Naive B cell (primary cell): Measurements from ENCODE around the gene APOF. TPM values are rescaled to one million over a fixed set of nuclear protein-coding genes. Genes with fewer than 3 reads are reported as not detected.
A peak's percentile ranks its signal among the peaks of the same experiment; 100 is the strongest.

Source experiments
- ATAC-seq, 2 donors: fragments of 150-1000 bp; cut with Tn5 transposase; 2 replicates each; pipeline ENCODE4 v1.10.0; 2021; ENCODE audit warnings: low read depth in 2 of 2, mild to moderate bottlenecking in 2 of 2, moderate library complexity in 2 of 2
- DNase-seq: peaks from one replicate; pipeline ENCODE4 v3.0.0; 2022
- H3K27ac Mint-ChIP-seq, 6 donors: one replicate each; pipeline ENCODE4 v1.8.0; 2020 to 2022; ENCODE audit warnings: mild to moderate bottlenecking in 6 of 6, mixed read lengths in 6 of 6, moderate library complexity in 5 of 6, inconsistent platforms in 2 of 6
- H3K27me3 Mint-ChIP-seq, 3 donors: one replicate each; pipeline ENCODE4 v1.8.0; 2021 to 2022; ENCODE audit warnings: mixed read lengths in 3 of 3, mild to moderate bottlenecking in 1 of 3
- H3K36me3 Mint-ChIP-seq, 2 donors: one replicate each; pipeline ENCODE4 v1.8.0; 2020 to 2022; ENCODE audit warnings: mixed read lengths in 2 of 2, inconsistent platforms in 1 of 2, mild to moderate bottlenecking in 1 of 2
- H3K4me1 Mint-ChIP-seq, 3 donors: one replicate each; pipeline ENCODE4 v1.8.0; 2020 to 2022; ENCODE audit warnings: mixed read lengths in 3 of 3, inconsistent platforms in 1 of 3, mild to moderate bottlenecking in 1 of 3, moderate library complexity in 1 of 3
- H3K4me3 Mint-ChIP-seq, 8 donors: one replicate each; pipeline ENCODE4 v1.8.0; 2020 to 2022; ENCODE audit warnings: mild to moderate bottlenecking in 8 of 8, mixed read lengths in 8 of 8, moderate library complexity in 8 of 8, inconsistent platforms in 2 of 8
- H3K9me3 Mint-ChIP-seq, 7 donors: one replicate each; pipeline ENCODE4 v1.8.0; 2020 to 2022; ENCODE audit warnings: mixed read lengths in 7 of 7, mild to moderate bottlenecking in 5 of 7, inconsistent platforms in 2 of 7, moderate library complexity in 1 of 7
- polyA plus RNA-seq, 6 donors: library from polyadenylated mRNA; unstranded; fragments of 300-500 nt; fragmentation: Illumina TruSeq; gene quantifications; one replicate each; pipeline ENCODE4 v1.2.3, GENCODE V29; 2021; ENCODE audit warnings: low read depth in 6 of 6

The APOF gene
- polyA plus RNA-seq, 6 donors from 2014 or later, result not detected

DNA sequence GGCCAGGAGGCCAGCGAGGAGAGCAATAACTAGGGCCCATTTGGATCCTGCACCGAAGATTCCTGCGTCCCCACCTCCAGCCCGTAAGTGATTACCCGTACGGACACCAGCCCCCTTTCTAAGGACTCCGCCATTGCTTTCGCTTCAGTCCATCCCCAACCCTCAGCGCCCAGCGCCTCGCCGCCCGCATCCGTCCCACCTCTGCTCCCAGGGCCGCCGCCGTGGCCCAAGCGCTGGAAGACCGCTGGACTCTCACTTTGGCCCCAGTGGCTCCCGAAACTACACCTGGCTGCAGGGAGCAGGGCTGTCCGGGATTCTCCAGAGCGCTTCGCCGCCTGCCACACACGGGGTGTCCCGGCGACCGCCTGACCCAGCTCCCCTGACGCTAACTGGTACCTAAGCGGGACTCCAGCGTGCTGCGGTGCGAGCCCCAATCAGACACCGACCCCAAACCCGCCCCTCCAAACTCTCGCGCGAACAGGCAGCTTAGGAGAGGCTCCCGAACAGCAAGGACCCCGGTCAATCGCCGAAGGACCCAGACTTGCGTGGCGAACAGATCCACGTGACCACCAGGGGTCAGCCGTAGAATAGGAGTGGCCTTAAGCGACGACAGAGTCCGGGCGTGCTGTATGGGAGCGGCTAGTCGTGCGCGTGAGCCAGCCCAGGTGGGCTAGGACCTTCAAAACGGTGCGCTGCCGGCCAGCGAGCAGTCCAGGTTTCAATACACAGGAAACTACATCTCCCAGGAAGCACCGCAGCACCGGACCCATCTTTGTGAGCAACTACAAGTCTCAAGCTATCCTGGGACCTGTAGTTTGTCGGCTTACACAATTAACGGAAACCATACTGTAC lies 46.8 kb downstream of the APOF start, which contains the start of gene CNPY2:
TSS of gene CNPY2 (minus strand) at position 367 of the 852 bp plus-strand sequence. CDS start 771 bp downstream, outside the sequence.
- Mint-ChIP-seq H3K9me3 (no peaks in the 10 kb centered on the region), H3K27me3 (no peaks in the 10 kb centered on the region), H3K4me3 (peak within 1 kb of the TSS; percentile 93 to 99 (median 99)), H3K4me1 (peaks cover 7 to 24% (median 13%) of the 10 kb centered on the region in 3 donors), H3K36me3 (peaks cover 4 to 8% of the 10 kb centered on the region in 2 donors), H3K27ac (peak within 1 kb of the TSS; percentile 94 to 99 (median 99))
- ATAC-seq (peak; percentile 89), DNase-seq (peak; percentile 97)

DNA sequence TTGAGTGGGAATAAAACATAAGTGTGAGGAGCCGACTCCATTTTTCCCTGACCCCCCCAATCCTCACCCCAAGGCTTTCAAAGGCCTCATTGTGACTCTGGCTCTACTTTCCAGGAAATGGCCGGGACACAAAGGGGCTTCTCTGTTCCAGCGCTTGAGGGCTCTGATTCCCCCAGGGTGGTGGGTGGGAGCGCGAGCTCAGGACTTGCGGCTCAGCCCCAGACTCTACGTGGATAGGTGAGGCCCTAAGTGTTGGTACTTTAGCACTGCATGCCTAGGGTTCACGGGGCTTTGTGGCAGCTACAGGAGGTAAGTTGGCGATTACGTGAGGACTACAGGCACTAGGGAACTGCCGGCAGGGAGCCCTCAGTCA lies 47.4 kb downstream of the APOF start:
- peak overlapping the region; percentile 94 to 99 (median 99) for H3K27ac Mint-ChIP-seq

DNA sequence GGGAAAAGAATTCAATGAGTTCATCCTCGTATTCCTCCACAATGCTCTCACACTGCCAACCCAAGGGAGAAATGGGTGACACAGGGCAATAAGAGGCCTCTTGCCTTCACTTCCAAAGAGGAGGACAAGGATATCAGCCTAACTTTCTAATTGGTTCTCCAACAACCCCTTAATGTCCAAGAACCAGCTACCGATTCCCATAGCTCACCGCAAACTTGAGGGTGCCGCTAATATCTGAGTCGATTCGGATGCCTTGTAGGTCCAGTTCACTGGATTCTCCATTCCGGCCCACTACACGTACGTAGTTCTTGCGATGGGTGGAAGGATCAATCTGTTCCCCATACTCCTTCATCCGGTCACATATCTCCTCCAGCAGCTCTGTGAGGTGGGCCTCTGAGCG lies 51.7 kb downstream of the APOF start:
- DNase-seq (no peak), ATAC-seq (no peak)
- Mint-ChIP-seq H3K4me1 (peaks cover 7 to 17% (median 13%) of the 10 kb centered on the region in 3 donors), H3K27ac (peak overlapping the region in 1 of 6 donors; percentile 89), H3K4me3 (no peak overlapping the region), H3K9me3 (no peaks in the 10 kb centered on the region), H3K36me3 (peaks cover 0 to 6% of the 10 kb centered on the region in 2 donors), H3K27me3 (no peaks in the 10 kb centered on the region)

More for the DNA sequence above, 47.4 kb downstream of the APOF start:
- no peak for DNase-seq
- ATAC-seq, result peak in 1 of 2 donors; percentile 0
- peaks cover 4 to 8% of the 10 kb centered on the region in 2 donors for H3K36me3 Mint-ChIP-seq
- H3K4me3 Mint-ChIP-seq, result peak overlapping the region; percentile 93 to 99 (median 99)
- H3K27me3 Mint-ChIP-seq, result no peaks in the 10 kb centered on the region
- no peaks in the 10 kb centered on the region for H3K9me3 Mint-ChIP-seq
- peaks cover 7 to 24% (median 13%) of the 10 kb centered on the region in 3 donors for H3K4me1 Mint-ChIP-seq

Other genes with a start within 250 kb of the APOF start
- gene RPL41, start 246.2 kb downstream of the APOF start, polyA plus RNA-seq, result 1,000 to 10,000 TPM; 5,503 to 9,903 (median 8,851) TPM
- 1 to 10 TPM; 1.0 to 7.8 (median 3.4) TPM for gene ZC3H10, start 244.6 kb downstream of the APOF start, polyA plus RNA-seq
- gene ESYT1, start 234.6 kb downstream of the APOF start, polyA plus RNA-seq, result 100 to 1,000 TPM; 145 to 293 (median 196) TPM
- 10 to 100 TPM; 14.2 to 35.1 (median 20.2) TPM for gene MYL6B, start 210.3 kb downstream of the APOF start, polyA plus RNA-seq
- gene MYL6, start 204.5 kb downstream of the APOF start, polyA plus RNA-seq, result 1,000 to 10,000 TPM; 1,680 to 2,679 (median 1,914) TPM
- 100 to 1,000 TPM in 1 of 6 donors, 10 to 100 TPM in 5; 33.3 to 112 (median 64.8) TPM for gene SMARCC2, start 173.4 kb downstream of the APOF start, polyA plus RNA-seq
- gene RNF41, start 140.9 kb downstream of the APOF start, polyA plus RNA-seq, result 100 to 1,000 TPM in 5 of 6 donors, 10 to 100 TPM in 1; 95.2 to 136 (median 109) TPM
- gene NABP2, start 138.5 kb downstream of the APOF start, polyA plus RNA-seq, result 1 to 10 TPM in 5 of 6 donors, under 1 TPM in 1; 0.73 to 5.7 (median 3.9) TPM
- not detected for gene SLC39A5, start 132.8 kb downstream of the APOF start, polyA plus RNA-seq
- gene ANKRD52, start 104.5 kb downstream of the APOF start, polyA plus RNA-seq, result 10 to 100 TPM in 3 of 6 donors, 1 to 10 TPM in 3; 2.3 to 13.2 (median 8.0) TPM
- 10 to 100 TPM in 5 of 6 donors, 1 to 10 TPM in 1; 9.5 to 16.6 (median 14.2) TPM for gene COQ10A, start 95.9 kb downstream of the APOF start, polyA plus RNA-seq
- 10 to 100 TPM; 60.8 to 88.7 (median 72.1) TPM for gene CS, start 62.5 kb downstream of the APOF start, polyA plus RNA-seq
- gene CNPY2, start 46.9 kb downstream of the APOF start, polyA plus RNA-seq, result 100 to 1,000 TPM; 134 to 210 (median 152) TPM
- 10 to 100 TPM in 5 of 6 donors, 1 to 10 TPM in 1; 10.0 to 15.3 (median 13.6) TPM for gene PAN2, start 28.9 kb downstream of the APOF start, polyA plus RNA-seq
- gene IL23A, start 24.0 kb downstream of the APOF start, polyA plus RNA-seq, result 10 to 100 TPM in 4 of 6 donors, 1 to 10 TPM in 2; 8.0 to 15.6 (median 12.9) TPM
- gene STAT2, start 2.8 kb downstream of the APOF start, polyA plus RNA-seq, result 100 to 1,000 TPM; 119 to 150 (median 131) TPM
- 10 to 100 TPM; 16.8 to 30.5 (median 25.8) TPM for gene TIMELESS, start 86.6 kb upstream of the APOF start, polyA plus RNA-seq
- not detected for gene MIP, start 91.8 kb upstream of the APOF start, polyA plus RNA-seq
- 1 to 10 TPM in 5 of 6 donors, under 1 TPM in 1; 0.59 to 2.6 (median 2.0) TPM for gene SPRYD4, start 105.7 kb upstream of the APOF start, polyA plus RNA-seq
- 1 to 10 TPM in 3 of 6 donors, under 1 TPM in 2, not detected in 1; 0.95 to 1.9 (median 1.6) TPM for gene GLS2, start 125.3 kb upstream of the APOF start, polyA plus RNA-seq
- 1 to 10 TPM in 1 of 6 donors, under 1 TPM in 5; 0.03 to 6.0 (median 0.54) TPM for gene RBMS2, start 159.0 kb upstream of the APOF start, polyA plus RNA-seq